GM11168 (cell line): ENCODE measurements around the gene IRF3.
"Not testable (repeated sequence)": the region's sequence is repeated elsewhere in the genome, so short reads cannot be mapped to it uniquely, and the experiment has no call there.

Experiments used
- in situ Hi-C: fragments of 300-500 bp; cut with MboI; formaldehyde crosslinking; loops from one replicate; pipeline ENCODE4 v1.12.0; 2022; ENCODE audit warnings: low sequenced_read_pairs; ENCODE audit not compliant: unreplicated experiment

IRF3 gene

DNA sequence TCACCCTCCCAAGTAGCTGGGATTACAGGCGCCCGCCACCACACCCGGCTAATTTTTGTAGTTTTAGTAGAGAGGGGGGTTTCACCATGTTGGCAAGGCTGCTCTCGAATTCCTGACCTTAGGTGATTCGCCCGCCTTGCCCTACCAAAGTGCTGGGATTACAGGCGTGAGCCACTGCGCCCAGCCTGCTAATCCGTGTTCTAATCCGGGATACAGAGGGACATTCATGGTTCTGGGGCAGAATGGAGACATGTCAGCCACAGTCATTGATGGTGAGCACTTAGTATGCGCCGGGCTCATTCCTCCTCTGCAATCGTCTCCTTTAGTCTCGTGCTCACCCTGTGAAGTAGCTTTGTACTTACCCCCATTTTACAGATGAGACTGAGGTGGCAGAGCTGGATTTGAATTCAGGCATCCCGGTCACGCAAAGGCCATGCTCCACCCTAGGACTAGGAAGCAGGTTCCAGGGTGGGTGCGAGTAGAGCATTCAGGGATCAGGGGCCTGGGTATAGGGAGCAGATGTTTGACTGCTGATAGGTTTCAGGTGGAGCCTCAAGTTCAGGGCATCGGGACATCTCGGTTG is 34.0 kb downstream of the IRF3 start:
- in situ Hi-C loops: no loop called here

DNA sequence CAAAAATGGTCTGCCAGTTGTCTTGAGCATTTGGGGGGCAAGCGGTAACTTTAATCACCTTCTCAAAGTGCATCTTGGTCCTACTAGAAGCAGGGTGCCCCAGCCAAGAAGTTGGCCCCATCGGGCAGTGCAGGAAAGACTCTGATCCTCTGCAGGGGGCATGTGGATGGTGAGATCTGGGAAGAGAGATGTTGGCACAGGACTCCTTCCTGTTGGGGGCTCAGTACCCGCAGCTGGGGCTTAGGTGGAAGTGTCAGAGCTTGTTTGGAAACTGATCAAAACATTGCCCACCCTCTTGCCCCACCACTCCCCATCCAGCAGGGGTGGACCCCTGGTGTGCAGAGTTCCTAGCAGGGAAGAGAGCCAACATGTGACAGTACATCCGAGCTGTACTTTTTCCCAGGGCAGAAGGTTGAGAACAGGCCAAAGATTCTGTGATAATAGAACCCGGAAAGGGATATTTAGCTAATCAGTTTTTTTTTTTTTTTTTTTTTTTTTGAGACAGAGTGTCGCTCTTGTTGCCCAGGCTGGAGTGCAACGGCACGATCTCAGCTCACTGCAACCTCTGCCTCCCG is 34.6 kb downstream of the IRF3 start:
- in situ Hi-C loops: no loop called here

DNA sequence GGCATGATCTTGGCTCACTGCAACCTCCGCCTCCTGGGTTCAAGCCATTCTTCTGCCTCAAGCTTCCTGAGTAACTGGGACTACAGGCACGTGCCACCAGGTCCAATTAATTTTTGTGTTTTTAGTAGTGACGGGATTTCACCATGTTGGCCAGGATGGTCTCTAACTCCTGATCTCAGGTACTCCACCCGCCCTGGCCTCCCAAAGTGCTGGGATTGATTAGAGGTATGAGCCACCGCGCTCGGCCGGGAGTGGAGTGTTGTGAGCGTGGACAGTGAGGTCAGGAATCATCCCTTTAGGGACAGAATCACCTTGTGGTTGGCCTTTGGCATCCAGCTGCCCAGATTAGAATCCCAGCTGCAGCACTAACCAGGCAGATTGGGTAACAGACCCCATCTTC is 36.0 kb downstream of the IRF3 start:
- in situ Hi-C loops: no loop called here

DNA sequence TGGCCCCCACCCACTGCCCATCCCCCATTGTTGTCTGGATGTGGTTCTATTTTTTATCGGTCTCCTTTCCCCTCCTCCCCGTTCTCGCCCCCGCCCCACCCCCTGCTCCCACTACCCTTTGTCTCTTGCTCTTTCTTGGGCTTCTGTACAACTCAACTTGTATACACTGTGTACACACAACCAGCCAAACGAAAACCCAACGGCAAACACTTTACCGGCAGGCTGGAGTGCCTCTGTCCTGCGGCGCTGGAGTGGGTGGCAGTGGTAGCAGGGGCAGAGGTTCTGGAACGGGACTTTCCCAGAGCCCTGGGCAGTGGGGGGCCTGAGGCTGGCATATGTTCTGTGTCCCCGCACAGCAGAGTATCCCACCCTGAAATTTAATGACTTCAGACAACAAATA is 39.4 kb downstream of the IRF3 start:
- in situ Hi-C loops: no loop called here

DNA sequence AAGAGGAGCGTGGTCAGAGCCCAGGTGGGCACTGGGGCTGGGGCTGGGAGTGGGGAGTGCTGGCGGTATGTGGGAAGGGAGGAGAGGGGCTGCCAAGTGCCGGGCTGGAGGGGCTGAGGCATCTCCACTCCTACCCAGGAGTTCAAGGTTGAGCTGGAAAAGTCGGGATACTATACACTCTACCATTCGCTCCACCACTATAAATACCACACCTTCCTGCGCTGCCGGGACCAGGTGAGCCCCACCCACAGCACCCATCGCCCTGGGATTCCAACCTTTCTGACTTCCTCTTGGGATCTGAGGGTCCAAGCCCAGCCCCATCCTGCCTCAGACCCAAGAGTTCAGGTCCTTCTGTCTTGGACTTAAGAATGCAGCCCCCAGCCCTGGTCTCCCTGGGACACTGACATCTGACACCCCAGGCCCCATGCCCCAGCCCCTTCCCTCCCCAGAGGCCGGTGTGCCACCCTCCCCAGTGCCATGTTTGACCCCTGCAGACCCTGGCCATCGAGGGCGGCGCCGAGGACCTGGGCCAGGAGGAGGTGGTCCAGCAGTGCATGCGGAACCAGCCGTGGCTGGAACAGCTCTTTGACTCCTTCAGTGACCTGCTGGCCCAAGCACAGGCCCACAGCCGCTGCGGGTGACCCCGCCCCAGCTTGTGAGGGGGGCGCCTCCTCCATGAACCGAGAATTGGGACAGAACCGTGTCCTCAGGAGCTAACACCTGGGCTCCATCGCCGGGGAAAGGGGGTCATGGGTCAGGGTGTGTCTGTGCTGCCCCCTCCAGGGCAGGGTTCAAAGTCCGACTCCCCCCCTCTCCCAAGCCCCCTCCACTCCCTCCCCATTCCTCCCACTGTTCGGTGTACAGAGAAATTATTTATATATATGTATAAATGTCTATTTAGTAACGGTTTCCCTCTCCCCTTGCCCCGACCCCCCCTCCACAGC is 40.4 kb downstream of the IRF3 start:
- in situ Hi-C loops: no loop called here

DNA sequence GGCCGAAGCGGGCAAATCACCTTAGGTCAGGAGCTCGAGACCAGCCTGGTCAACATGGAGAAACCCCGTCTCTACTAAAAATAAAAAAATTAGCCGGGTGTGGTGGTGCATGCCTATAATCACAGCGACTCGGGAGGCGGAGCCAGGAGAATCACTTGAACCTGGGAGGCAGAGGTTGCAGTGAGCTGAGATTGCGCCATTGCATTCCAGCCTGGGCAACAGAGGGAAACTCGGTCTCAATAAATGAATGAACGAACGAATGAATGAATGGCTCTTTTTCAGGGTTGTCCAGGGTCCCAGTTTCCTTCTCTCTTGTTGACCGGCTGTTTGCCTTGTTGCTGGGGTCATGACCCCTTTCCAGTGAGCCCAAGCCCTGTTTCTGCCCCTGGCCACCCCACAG is 47.8 kb downstream of the IRF3 start:
- in situ Hi-C loops: not testable (repeated sequence)

DNA sequence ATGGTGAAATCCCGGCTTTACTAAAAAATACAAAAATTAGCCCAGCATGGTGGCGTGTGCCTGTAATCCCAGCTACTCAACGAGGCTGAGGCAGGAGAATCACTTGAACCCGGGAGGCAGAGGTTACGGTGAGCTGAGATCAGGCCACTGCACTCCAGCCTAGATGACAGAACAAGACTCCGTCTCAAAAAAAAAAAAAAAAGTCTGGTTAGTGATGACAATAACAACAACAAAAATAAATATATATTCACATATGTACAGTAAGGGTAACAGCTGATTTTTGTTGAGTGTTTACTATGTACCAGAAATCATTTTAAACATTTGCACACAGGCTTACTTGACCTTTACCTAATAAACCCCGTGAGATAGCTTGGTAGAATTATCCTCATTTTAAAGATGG is 48.7 kb downstream of the IRF3 start:
- in situ Hi-C loops: no loop called here

DNA sequence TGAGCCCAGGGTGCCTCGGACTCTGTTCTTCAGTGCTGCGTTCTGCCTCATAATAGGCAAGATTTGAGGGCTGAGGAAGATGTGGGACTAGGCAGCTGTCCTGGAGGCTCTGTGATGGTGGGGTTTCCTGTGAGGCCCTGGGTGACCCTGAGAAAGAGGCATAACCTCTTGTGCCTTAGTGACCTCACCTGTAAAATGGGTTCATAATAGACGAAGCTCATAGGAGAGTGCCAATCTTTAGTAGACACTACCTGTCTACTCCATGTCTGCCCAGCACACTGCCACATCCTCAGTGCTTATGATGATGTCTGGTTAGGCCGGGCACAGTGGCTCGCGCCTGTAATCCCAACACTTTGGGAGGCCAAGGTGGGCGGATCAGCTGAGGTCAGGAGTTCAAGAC is 49.1 kb downstream of the IRF3 start:
- in situ Hi-C loops: no loop called here

DNA sequence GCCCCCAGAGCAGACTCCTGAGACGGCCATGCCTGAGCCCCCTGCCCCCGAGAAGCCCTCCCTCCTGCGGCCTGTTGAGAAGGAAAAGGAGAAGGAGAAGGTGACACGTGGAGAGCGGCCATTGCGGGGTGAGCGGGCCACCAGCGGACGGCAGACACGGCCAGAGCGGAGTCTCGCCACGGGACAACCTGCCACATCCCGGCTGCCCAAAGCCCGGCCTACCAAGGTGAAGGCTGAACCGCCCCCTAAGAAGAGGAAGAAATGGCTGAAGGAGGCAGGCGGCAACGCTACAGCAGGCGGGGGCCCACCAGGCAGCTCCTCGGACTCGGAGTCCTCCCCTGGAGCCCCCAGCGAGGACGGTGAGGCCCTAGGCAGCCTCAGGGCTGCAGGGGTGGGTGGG is 49.8 kb downstream of the IRF3 start:
- in situ Hi-C loops: no loop called here

DNA sequence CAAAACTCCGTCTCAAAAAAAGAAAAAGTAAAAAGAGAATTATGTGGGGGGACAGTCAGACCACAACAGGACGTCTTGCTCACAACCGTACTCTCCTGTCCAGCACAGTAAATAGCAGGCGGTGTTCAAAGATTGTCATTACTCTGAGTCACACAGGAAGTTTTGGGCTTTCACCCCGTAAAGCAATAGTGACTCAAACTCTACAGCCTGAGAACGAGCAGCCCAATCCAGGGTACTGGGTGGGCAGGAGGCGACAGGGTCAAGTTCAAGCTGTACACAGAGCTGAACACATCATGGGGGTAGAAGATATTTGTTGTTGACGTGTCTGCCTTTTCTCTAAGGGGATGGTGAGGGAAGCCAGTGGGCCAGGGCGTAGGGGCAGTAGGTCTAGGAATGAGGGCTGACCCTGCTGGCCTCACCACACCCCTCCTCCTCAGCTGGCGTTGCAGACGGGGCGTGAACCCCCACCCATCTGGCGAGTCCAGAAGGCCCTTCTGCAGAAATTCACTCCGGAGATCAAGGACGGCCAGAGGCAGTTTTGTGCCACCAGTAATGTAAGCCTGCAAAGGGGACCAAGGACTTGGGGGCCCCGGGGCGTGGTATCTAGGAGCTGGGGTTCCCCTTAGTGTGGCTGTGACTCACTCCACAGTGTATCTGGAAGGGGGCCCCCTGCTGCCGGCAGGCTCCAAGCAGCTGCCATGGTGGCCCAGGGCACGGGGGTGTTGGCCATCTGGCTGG is 51.4 kb downstream of the IRF3 start:
- in situ Hi-C loops: no loop called here

DNA sequence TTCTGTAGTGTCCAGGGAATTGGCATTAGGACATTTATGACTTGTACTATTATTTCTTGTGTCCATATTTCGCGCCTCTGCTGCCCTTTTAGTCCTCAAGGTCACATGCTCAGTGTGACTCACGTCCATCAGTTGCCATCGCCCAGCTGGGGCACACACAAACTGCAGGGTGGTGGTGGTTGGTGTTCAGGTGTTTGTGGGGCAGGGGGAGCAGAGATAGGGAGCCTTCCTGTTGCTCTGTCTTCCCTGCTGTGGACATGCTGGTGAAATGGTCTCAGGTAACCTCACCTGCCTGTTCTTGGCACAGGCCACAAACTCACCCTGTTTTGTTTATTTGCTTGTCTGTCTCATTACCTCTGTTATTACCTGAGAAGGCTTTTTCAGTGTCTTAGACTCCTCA is 52.3 kb downstream of the IRF3 start:
- in situ Hi-C loops: no loop called here
